Measurements from ENCODE around the gene TBCK. TPM values are rescaled to one million over a fixed set of nuclear protein-coding genes. Genes with fewer than 3 reads are reported as not detected.
"Not testable (repeated sequence)": the region's sequence is repeated elsewhere in the genome, so short reads cannot be mapped to it uniquely, and the experiment has no call there.

The TBCK gene
- total RNA-seq, 1 donor from 2014 or later, result 81.4 TPM

DNA sequence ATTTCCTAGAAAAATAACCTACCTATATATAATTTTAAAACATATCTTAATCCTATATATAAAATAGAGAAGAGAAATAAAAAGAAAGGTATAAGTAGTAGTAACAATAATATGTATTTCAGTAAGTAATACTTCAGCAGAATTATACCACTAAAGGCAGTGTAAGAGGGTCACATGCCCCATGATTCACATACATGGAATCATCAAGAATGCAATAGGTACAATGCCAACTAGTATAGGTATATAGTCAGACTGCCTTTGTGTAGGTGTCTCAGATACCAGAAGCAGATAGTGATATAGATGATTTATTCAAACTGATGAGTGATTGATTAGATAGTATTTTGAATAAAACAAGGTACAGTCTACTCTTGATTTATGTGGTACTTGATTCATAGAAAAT is 9.8 kb upstream of the TBCK start:
- Mint-ChIP-seq H3K36me3 (ENCODE audit: unreplicated experiment) (no peaks in the 10 kb centered on the region), H3K4me3 (ENCODE audit: unreplicated experiment) (no peak overlapping the region), H3K9me3 (ENCODE audit: unreplicated experiment) (peaks cover 1% of the 10 kb centered on the region), H3K4me1 (ENCODE audit: low read depth, unreplicated experiment) (peaks cover 6% of the 10 kb centered on the region), H3K27ac (ENCODE audit: unreplicated experiment) (no peak overlapping the region), H3K27me3 (ENCODE audit: unreplicated experiment) (no peaks in the 10 kb centered on the region)
- no peak for DNase-seq
- TF ChIP-seq, protein P1, sequence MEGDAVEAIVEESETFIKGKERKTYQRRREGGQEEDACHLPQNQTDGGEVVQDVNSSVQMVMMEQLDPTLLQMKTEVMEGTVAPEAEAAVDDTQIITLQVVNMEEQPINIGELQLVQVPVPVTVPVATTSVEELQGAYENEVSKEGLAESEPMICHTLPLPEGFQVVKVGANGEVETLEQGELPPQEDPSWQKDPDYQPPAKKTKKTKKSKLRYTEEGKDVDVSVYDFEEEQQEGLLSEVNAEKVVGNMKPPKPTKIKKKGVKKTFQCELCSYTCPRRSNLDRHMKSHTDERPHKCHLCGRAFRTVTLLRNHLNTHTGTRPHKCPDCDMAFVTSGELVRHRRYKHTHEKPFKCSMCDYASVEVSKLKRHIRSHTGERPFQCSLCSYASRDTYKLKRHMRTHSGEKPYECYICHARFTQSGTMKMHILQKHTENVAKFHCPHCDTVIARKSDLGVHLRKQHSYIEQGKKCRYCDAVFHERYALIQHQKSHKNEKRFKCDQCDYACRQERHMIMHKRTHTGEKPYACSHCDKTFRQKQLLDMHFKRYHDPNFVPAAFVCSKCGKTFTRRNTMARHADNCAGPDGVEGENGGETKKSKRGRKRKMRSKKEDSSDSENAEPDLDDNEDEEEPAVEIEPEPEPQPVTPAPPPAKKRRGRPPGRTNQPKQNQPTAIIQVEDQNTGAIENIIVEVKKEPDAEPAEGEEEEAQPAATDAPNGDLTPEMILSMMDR (IDR thresholded peaks at IDR 0.05; ENCODE audit: partially characterized antibody, unreplicated experiment), result no peak

DNA sequence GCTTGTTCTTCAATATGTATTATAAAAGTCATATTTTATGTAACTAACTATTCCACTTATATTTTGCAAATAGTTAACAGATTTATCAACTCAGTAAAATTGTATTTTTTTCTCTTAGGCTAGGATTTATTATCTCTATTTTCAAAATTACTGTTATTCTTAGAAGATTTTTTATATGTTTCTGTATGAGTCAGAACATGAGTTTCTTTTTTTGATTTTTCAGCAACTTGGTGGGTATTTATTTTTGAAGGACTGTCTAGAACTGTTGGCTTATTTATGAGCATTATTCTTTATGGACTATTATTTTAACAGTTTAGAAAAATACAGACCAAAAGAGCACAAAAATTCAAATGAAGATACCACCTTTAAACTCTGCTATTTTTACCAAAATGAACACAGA is 7.1 kb upstream of the TBCK start:
- TF ChIP-seq, protein P1 (IDR thresholded peaks at IDR 0.05; ENCODE audit: partially characterized antibody, unreplicated experiment), result no peak
- Mint-ChIP-seq H3K36me3 (ENCODE audit: unreplicated experiment) (peaks cover 7% of the 10 kb centered on the region), H3K4me3 (ENCODE audit: unreplicated experiment) (no peak overlapping the region), H3K27me3 (ENCODE audit: unreplicated experiment) (no peaks in the 10 kb centered on the region), H3K4me1 (ENCODE audit: low read depth, unreplicated experiment) (peaks cover 6% of the 10 kb centered on the region), H3K9me3 (ENCODE audit: unreplicated experiment) (peaks cover 8% of the 10 kb centered on the region), H3K27ac (ENCODE audit: unreplicated experiment) (no peak overlapping the region)
- DNase-seq, result no peak

DNA sequence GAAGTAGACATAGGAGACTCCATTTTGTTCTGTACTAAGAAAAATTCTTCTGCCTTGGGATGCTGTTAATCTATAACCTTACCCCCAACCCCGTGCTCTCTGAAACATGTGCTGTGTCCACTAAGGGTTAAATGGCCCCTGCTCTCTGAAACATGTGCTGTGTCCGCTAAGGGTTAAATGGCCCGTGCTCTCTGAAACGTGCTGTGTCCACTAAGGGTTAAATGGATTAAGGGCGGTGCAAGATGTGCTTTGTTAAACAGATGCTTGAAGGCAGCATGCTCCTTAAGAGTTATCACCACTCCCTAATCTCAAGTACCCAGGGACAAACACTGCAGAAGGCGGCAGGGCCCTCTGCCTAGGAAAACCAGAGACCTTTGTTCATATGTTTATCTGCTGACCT is 5.8 kb upstream of the TBCK start:
- H3K4me1 Mint-ChIP-seq (ENCODE audit: low read depth, unreplicated experiment); H3K27me3 Mint-ChIP-seq (ENCODE audit: unreplicated experiment); H3K9me3 Mint-ChIP-seq (ENCODE audit: unreplicated experiment); DNase-seq; H3K4me3 Mint-ChIP-seq (ENCODE audit: unreplicated experiment); H3K36me3 Mint-ChIP-seq (ENCODE audit: unreplicated experiment): not testable (repeated sequence)
- peak overlapping the region; percentile 90 for H3K27ac Mint-ChIP-seq (ENCODE audit: unreplicated experiment)

DNA sequence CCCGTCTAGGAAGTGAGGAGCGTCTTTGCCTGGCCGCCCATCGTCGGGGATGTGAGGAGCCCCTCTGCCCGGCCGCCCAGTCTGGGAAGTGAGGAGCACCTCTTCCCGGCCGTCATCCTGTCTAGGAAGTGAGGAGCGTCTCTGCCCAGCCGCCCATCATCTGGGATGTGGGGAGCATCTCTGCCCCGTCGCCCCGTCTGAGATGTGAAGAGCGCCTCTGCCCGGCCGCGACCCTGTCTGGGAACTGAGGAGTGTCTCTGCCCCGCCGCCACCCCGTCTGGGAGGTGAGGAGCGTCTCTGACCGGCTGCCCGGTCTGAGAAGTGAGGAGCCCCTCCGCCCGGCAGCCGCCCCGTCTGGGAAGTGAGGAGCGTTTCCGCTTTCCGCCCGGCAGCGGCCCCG is 5.2 kb upstream of the TBCK start:
- DNase-seq; H3K4me3 Mint-ChIP-seq (ENCODE audit: unreplicated experiment); H3K27me3 Mint-ChIP-seq (ENCODE audit: unreplicated experiment); H3K4me1 Mint-ChIP-seq (ENCODE audit: low read depth, unreplicated experiment); H3K9me3 Mint-ChIP-seq (ENCODE audit: unreplicated experiment); H3K36me3 Mint-ChIP-seq (ENCODE audit: unreplicated experiment): not testable (repeated sequence)
- H3K27ac Mint-ChIP-seq (ENCODE audit: unreplicated experiment), result peak overlapping the region; percentile 76

DNA sequence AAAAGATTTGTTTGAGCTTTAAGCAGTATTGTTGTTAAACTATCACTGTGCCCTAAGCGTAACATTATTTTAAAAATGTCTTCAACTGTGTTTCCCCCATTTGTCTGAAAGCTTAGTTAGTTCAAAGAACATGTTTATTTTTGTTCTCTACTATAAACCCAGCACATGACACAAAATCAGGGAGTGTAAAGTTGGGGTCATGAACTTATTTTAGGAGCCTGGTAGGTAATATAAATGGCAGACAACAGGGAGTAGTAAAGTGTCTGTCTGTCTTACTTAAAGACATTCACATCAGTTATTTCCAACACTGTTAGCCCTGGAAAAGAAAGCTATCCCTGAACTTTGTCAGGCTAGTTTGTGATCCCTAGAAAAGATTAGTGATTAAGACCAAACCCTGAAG is 4.2 kb upstream of the TBCK start:
- no peak overlapping the region for H3K27ac Mint-ChIP-seq (ENCODE audit: unreplicated experiment)

DNA sequence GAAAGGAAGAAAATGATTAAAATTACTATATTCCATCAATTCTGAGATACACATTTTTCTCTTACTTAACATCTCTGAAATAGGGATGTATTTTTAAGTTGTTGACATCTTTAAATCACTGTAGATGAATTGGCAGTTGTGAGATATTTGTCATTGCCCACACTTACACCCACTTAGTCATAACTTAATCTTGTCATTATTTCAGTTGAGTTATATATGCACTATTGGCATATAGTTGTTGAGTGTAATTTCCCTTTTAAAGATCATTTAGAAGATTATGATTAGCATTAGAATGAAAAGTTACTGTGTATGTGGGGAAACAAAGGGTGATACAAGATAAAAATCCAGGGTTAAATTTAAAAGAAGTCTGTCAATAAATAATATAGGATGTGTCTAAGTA is 2.5 kb upstream of the TBCK start:
- Mint-ChIP-seq H3K27me3 (ENCODE audit: unreplicated experiment) (no peaks in the 10 kb centered on the region), H3K27ac (ENCODE audit: unreplicated experiment) (no peak overlapping the region), H3K36me3 (ENCODE audit: unreplicated experiment) (peaks cover 7% of the 10 kb centered on the region), H3K4me3 (ENCODE audit: unreplicated experiment) (no peak overlapping the region), H3K4me1 (ENCODE audit: low read depth, unreplicated experiment) (peaks cover 3% of the 10 kb centered on the region), H3K9me3 (ENCODE audit: unreplicated experiment) (peaks cover 8% of the 10 kb centered on the region)
- TF ChIP-seq, protein P1 (IDR thresholded peaks at IDR 0.05; ENCODE audit: partially characterized antibody, unreplicated experiment), result no peak
- no peak for DNase-seq

More for the DNA sequence above, 4.2 kb upstream of the TBCK start:
- Mint-ChIP-seq H3K4me3 (ENCODE audit: unreplicated experiment) (no peak overlapping the region), H3K4me1 (ENCODE audit: low read depth, unreplicated experiment) (peaks cover 6% of the 10 kb centered on the region), H3K36me3 (ENCODE audit: unreplicated experiment) (peaks cover 7% of the 10 kb centered on the region), H3K27me3 (ENCODE audit: unreplicated experiment) (no peaks in the 10 kb centered on the region), H3K9me3 (ENCODE audit: unreplicated experiment) (peaks cover 8% of the 10 kb centered on the region)
- TF ChIP-seq, protein P1 (IDR thresholded peaks at IDR 0.05; ENCODE audit: partially characterized antibody, unreplicated experiment), result no peak
- no peak for DNase-seq

Data from glutamatergic neuron (in vitro differentiated cells).